Measurements from ENCODE around the gene SFTPD. TPM values are rescaled to one million over a fixed set of nuclear protein-coding genes. Genes with fewer than 3 reads are reported as not detected.

Gene SFTPD
- total RNA-seq, 2 donors from 2014 or later: not detected

DNA sequence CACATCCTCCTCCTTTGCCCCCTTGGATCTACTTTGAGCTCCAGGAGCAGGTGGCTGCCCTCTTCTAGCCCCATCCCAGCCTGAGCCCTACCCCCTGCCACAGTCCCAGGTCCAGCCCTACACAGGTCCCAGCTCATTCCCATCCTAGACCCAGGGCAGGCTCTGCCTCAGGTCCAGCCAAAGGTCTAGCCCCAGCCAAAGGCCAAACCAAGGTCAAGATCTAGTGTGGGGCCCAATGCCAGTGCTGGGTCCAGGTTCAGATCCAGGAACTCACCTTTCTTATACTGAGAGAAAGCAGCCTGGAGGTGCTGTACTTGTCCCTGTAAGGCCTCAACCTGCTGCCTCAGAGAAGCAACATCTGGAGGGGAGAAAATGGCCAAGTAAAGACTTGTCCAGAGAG lies 8.5 kb downstream of the SFTPD start:
- peaks cover 4% of the 10 kb centered on the region in 2 donors for H3K4me1 Mint-ChIP-seq (ENCODE audit: low read depth in 2 of 2)
- ATAC-seq: peak in 1 of 2 donors; percentile 12
- peaks cover 5 to 6% of the 10 kb centered on the region in 2 donors for H3K27me3 Mint-ChIP-seq
- no peak overlapping the region for H3K4me3 Mint-ChIP-seq
- no peaks in the 10 kb centered on the region for H3K36me3 Mint-ChIP-seq
- no peaks in the 10 kb centered on the region for H3K9me3 Mint-ChIP-seq
- no peak overlapping the region for H3K27ac Mint-ChIP-seq
- no peak for DNase-seq (ENCODE audit: low spot score)

DNA sequence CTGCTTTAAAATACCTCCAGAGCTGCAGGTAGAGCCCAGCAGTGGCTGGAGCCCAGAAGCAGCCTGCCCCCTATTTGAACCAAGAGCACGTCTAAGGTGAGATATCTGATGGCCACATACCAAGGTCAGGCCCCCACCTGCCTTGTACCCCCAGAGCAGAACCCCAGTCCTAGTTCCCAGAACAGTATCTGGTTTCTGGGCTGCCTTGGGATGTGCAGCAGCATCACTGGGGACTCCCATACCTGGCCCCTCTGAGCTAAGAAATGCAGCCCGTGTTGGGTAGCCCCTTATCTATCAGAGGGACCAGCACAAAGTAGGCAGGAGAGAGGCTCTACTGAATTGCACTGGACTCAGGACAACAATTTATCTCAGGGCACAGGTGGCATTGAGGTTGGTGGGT lies 8.9 kb downstream of the SFTPD start:
- ATAC-seq: peak in 1 of 2 donors; percentile 20
- no peak for DNase-seq (ENCODE audit: low spot score)
- Mint-ChIP-seq H3K36me3 (no peaks in the 10 kb centered on the region), H3K4me3 (no peak overlapping the region), H3K4me1 (ENCODE audit: low read depth in 2 of 2) (peaks cover 4% of the 10 kb centered on the region in 2 donors), H3K9me3 (no peaks in the 10 kb centered on the region), H3K27ac (no peak overlapping the region), H3K27me3 (peaks cover 5 to 6% of the 10 kb centered on the region in 2 donors)

DNA sequence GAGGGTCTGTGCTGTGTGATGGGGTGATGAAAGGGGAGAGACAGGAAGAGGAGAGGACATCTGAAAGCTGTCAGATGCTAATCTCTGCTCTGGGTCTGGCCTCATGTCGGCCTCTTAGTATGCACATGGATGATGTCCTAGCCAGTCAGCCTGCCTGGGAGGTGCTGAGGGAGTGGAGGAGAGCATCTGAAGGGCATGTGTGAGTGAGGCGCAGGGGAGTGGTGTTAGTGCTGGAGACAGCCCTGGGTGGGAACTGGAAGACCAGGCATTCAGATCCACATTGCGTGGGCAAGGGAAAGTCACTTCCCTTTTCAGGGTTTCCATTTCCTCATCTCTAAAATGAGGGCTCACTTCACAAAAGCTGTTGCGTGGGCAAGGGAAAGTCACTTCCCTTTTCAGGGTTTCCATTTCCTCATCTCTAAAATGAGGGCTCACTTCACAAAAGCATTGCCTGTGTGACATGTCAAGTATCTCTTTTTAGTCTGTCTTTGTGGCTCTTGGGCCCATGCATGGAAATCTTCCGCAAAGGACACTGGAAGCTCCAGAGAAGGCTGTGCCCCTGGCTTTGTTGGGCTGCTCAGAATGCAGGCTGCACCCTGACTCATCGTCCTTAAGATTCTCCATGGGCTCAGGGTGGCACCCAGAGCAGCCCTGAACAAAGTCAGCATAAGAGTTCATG lies 10.0 kb downstream of the SFTPD start:
- peak in 1 of 2 donors; percentile 36 for ATAC-seq
- Mint-ChIP-seq H3K4me3 (no peak overlapping the region), H3K36me3 (no peaks in the 10 kb centered on the region), H3K27me3 (peaks cover 5 to 6% of the 10 kb centered on the region in 2 donors), H3K4me1 (ENCODE audit: low read depth in 2 of 2) (peaks cover 4% of the 10 kb centered on the region in 2 donors), H3K27ac (no peak overlapping the region), H3K9me3 (no peaks in the 10 kb centered on the region)
- no peak for DNase-seq (ENCODE audit: low spot score)

DNA sequence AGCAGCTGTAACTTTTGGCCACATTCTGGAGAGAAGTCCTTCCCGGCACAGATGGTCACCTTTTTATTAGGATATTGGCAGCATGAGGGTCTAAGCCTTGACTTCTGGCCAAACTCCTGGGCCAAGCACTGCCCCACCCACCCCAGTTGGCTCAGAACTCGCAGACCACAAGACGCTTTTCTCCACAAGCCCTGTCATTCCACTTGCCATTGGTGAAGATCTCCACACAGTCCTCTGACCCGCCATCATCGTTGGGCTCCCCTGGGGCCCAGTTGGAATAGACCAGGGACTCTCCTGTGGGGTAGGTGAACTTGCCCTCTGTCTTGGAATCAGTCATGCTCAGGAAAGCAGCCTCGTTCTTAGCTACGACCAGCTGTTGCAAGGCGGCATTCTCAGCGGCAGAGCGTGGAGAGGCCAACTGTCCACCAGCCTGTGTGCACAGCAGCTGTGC lies 11.2 kb downstream of the SFTPD start:
- H3K4me3 Mint-ChIP-seq: no peak overlapping the region

DNA sequence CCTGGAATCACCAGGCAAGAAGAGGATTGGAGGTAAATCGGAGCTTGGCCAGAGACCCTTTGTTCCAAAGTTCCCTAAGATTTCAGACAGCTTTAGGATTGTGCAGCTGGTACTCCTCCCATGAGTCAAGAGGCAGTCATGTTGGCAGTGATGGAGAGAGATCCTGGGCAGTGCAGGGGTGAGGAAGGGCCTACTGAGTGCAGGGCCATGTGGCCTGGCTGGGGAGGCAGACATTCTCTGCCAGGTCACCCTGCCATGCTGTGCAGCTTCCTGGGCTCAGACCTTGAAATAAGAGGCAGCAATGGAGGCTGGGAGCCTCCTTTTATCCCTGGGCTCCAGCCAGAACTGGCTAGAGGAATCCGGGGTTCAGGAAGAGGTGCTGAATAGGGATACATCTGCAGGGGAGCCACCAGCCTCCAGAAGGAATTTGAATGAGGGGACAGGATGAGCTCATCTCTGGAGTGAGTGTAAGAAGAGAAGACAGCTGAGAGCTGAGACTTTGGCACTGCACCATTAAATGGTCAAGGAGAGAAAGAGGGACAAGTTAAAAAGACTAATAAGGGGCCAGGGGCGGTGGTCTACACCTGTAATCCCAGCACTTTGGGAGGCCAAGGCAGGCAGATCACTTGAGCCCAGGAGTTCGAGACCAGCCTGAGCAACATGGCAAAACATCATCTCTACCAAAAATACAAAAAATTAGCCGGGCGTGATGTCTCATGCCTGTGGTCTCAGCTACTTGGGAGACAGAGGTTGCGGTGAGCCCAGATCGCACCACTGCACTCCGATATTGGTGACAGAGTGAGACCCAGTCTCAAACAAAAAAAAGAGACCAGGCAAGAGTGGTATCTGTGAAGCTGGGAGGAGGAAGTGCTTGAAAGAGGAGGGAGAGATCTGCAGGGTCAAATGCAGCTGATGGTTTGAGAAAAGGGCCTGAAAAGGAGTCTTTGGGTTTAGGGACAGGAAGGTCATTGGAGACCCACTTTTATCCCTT lies 12.0 kb downstream of the SFTPD start:
- no peaks in the 10 kb centered on the region for H3K9me3 Mint-ChIP-seq
- DNase-seq (ENCODE audit: low spot score) (no peak), ATAC-seq (no peak)
- no peak overlapping the region for H3K4me3 Mint-ChIP-seq
- H3K27ac Mint-ChIP-seq: no peak overlapping the region
- no peaks in the 10 kb centered on the region for H3K36me3 Mint-ChIP-seq
- H3K27me3 Mint-ChIP-seq: peaks cover 10 to 11% of the 10 kb centered on the region in 2 donors
- peaks cover 4% of the 10 kb centered on the region in 2 donors for H3K4me1 Mint-ChIP-seq (ENCODE audit: low read depth in 2 of 2)

More for the DNA sequence above, 11.2 kb downstream of the SFTPD start:
- no peaks in the 10 kb centered on the region for H3K9me3 Mint-ChIP-seq
- H3K36me3 Mint-ChIP-seq: no peaks in the 10 kb centered on the region
- H3K27me3 Mint-ChIP-seq: peaks cover 3 to 6% of the 10 kb centered on the region in 2 donors
- peaks cover 4% of the 10 kb centered on the region in 2 donors for H3K4me1 Mint-ChIP-seq (ENCODE audit: low read depth in 2 of 2)
- DNase-seq (ENCODE audit: low spot score) (no peak), ATAC-seq (no peak)
- H3K27ac Mint-ChIP-seq: no peak overlapping the region

DNA sequence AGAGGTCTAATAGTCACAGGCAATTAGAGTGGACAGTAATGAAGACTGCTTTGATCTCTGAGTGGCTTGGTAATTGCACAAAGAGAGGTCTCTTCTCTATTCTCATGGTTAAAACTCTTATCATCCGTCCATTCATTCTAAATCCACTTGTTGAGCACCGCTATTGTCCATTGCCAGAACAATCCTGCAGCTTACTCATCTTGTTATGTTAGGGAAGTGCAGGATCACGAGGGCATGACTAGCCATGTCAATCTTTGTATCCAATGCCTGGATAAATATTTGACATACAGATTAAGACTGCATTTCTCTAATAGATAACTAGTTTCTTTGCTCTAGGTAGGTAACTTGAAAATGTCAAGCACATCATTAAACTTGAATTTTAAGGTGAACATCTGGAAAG lies 14.9 kb downstream of the SFTPD start:
- ATAC-seq (no peak), DNase-seq (ENCODE audit: low spot score) (no peak)
- H3K27ac Mint-ChIP-seq: no peak overlapping the region
- no peak overlapping the region for H3K4me3 Mint-ChIP-seq
- H3K9me3 Mint-ChIP-seq: no peaks in the 10 kb centered on the region
- H3K36me3 Mint-ChIP-seq: no peaks in the 10 kb centered on the region
- peaks cover 0 to 4% of the 10 kb centered on the region in 2 donors for H3K4me1 Mint-ChIP-seq (ENCODE audit: low read depth in 2 of 2)
- H3K27me3 Mint-ChIP-seq: peaks cover 25% of the 10 kb centered on the region in 2 donors

- ATAC-seq: no peak
- no peaks in the 10 kb centered on the region for H3K9me3 Mint-ChIP-seq
- peaks cover 0 to 4% of the 10 kb centered on the region in 2 donors for H3K4me1 Mint-ChIP-seq (ENCODE audit: low read depth in 2 of 2)
- DNase-seq (ENCODE audit: low spot score): no peak
- no peaks in the 10 kb centered on the region for H3K36me3 Mint-ChIP-seq
- H3K27ac Mint-ChIP-seq: no peak overlapping the region
- peaks cover 25 to 26% of the 10 kb centered on the region in 2 donors for H3K27me3 Mint-ChIP-seq
- no peak overlapping the region for H3K4me3 Mint-ChIP-seq
Observed at GRCh38 chr10:79932841-79933379, 16.0 kb downstream of the SFTPD start.

DNA sequence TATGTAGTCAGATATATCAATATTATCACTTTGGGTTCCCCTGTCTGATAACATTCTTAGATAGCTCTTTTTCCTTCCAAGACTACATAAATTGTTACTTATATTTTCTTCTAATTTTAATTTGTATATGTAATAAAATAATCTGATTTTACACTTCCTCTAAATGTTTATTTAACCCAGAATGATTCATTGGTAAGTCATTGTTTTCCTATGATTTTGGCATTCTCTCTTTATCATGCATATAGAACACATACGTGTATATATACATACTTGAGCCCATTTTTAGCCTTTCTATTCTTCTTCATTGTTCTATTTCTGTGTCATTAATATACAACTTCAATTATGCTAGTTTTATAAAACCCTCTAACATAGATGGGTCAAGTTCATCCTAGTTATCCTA lies 16.6 kb downstream of the SFTPD start:
- Mint-ChIP-seq H3K4me1 (ENCODE audit: low read depth in 2 of 2) (peaks cover 0 to 4% of the 10 kb centered on the region in 2 donors), H3K36me3 (no peaks in the 10 kb centered on the region), H3K27ac (no peak overlapping the region), H3K9me3 (no peaks in the 10 kb centered on the region), H3K27me3 (peaks cover 25 to 27% of the 10 kb centered on the region in 2 donors), H3K4me3 (no peak overlapping the region)
- ATAC-seq (no peak), DNase-seq (ENCODE audit: low spot score) (no peak)

DNA sequence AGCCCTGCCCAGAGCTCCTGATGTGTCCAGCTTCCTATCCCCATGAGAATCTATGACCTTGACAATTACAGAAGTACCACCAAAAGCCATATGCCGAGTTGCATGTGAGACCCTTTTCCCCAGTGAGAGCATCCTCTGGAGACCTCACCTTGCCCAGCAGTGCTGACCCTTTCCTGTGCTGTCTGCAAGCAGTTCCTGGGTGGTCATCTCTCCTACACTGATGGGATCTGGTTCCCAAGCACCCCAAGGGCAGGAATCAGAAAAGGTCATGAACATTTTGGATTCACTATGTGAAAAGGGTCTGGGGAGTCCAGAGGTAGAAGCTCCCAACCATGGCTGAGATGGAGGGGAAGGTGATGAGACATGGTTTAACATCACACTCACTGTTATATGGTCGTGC lies 18.2 kb downstream of the SFTPD start:
- Mint-ChIP-seq H3K4me1 (ENCODE audit: low read depth in 2 of 2) (peaks cover 0 to 4% of the 10 kb centered on the region in 2 donors), H3K36me3 (no peaks in the 10 kb centered on the region), H3K27ac (no peak overlapping the region), H3K27me3 (peaks cover 21 to 25% of the 10 kb centered on the region in 2 donors), H3K9me3 (no peaks in the 10 kb centered on the region), H3K4me3 (no peak overlapping the region)
- ATAC-seq (no peak), DNase-seq (ENCODE audit: low spot score) (no peak)

- Mint-ChIP-seq H3K27me3 (peaks cover 21 to 25% of the 10 kb centered on the region in 2 donors), H3K36me3 (no peaks in the 10 kb centered on the region), H3K27ac (no peak overlapping the region), H3K4me3 (no peak overlapping the region), H3K9me3 (no peaks in the 10 kb centered on the region), H3K4me1 (ENCODE audit: low read depth in 2 of 2) (peaks cover 0 to 4% of the 10 kb centered on the region in 2 donors)
- ATAC-seq (no peak), DNase-seq (ENCODE audit: low spot score) (no peak)
Observed at GRCh38 chr10:79930267-79930666, 18.6 kb downstream of the SFTPD start.

DNA sequence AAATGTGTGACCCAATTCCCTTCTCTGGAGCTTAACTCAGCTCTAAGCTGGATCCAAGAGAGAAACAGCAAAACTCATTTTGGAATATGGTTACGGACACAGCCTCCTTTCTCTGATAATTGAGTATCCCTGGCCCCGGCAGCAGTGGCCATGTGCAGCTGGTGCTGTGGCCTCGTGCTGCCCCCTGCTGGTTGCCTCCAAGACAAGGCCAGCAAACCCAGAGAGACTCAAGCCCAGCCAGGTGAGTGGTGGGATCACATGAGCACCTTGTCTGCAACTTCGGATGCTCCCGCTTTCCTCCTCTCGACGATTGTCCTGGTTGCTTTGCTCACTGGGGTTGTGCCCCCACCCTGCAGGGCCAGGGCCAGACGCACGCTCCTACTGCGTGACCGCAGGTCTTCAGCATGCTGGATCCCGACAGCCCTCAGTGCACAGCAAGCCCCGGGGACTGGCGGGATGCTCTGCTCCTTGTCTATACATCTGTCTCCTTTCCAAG lies 19.4 kb downstream of the SFTPD start:
- Mint-ChIP-seq H3K9me3 (no peaks in the 10 kb centered on the region), H3K4me1 (ENCODE audit: low read depth in 2 of 2) (peaks cover 0 to 4% of the 10 kb centered on the region in 2 donors), H3K36me3 (no peaks in the 10 kb centered on the region), H3K4me3 (no peak overlapping the region), H3K27me3 (peaks cover 21 to 25% of the 10 kb centered on the region in 2 donors), H3K27ac (no peak overlapping the region)
- DNase-seq (ENCODE audit: low spot score): peak; percentile 70
- peak; percentile 76 to 82 for ATAC-seq

- ATAC-seq: no peak
- no peak overlapping the region for H3K27ac Mint-ChIP-seq
- no peaks in the 10 kb centered on the region for H3K9me3 Mint-ChIP-seq
- no peaks in the 10 kb centered on the region for H3K36me3 Mint-ChIP-seq
- DNase-seq (ENCODE audit: low spot score): no peak
- peaks cover 0 to 4% of the 10 kb centered on the region in 2 donors for H3K4me1 Mint-ChIP-seq (ENCODE audit: low read depth in 2 of 2)
- no peak overlapping the region for H3K4me3 Mint-ChIP-seq
- H3K27me3 Mint-ChIP-seq: peaks cover 21 to 25% of the 10 kb centered on the region in 2 donors
Observed at GRCh38 chr10:79928028-79928583, 20.8 kb downstream of the SFTPD start.

- H3K36me3 Mint-ChIP-seq: no peaks in the 10 kb centered on the region
- no peak for DNase-seq (ENCODE audit: low spot score)
- H3K4me1 Mint-ChIP-seq (ENCODE audit: low read depth in 2 of 2): peaks cover 0 to 4% of the 10 kb centered on the region in 2 donors
- H3K27me3 Mint-ChIP-seq: peaks cover 18% of the 10 kb centered on the region in 2 donors
- H3K9me3 Mint-ChIP-seq: no peaks in the 10 kb centered on the region
- H3K27ac Mint-ChIP-seq: no peak overlapping the region
- H3K4me3 Mint-ChIP-seq: no peak overlapping the region
- ATAC-seq: no peak
Observed at GRCh38 chr10:79927111-79927828, 21.6 kb downstream of the SFTPD start.
